Measurements from ENCODE around the gene MAD1L1.

The MAD1L1 gene

GRCh38 chr7:2101630-2102374, 130.9 kb downstream of the MAD1L1 start:
- Histone ChIP-seq H3K9me3 (ENCODE audit: control insufficient read depth, insufficient read depth, low read depth, low read length) (no peaks in the 10 kb centered on the region), H3K4me3 (ENCODE audit: low read depth, low read length) (no peak overlapping the region), H3K36me3 (ENCODE audit: control insufficient read depth in 2 of 2, insufficient read depth in 1 of 2, low read length in 2 of 2) (no peaks in the 10 kb centered on the region), H3K4me1 (ENCODE audit: control insufficient read depth, insufficient read depth, low read length) (no peaks in the 10 kb centered on the region), H3K27ac (ENCODE audit: extremely low read depth, low read depth, low read length) (no peak overlapping the region)
- CTCF ChIA-PET = no interaction called here
- TF ChIP-seq ZNF10 (tag by site-specific recombination; IDR thresholded peaks at IDR 0.05) (peak; percentile 25; the same call in 1 of the 2 replicates), ZNF571 (tag by site-specific recombination; IDR thresholded peaks at IDR 0.05) (no peak)
- POLR2A ChIA-PET = no interaction called here

- CTCF ChIA-PET = interaction anchor here (0.7 kb wide), 1 partner anchor 248 kb away, joined by 3 read pairs; no protein-coding TSS in a partner anchor
- H3K27ac ChIP-seq (ENCODE audit: extremely low read depth, low read depth, low read length) = no peak overlapping the region
- no peak for TF ChIP-seq ZNF629 (tag by site-specific recombination; IDR thresholded peaks at IDR 0.05)
- no peak for TF ChIP-seq ZNF37A (tag by site-specific recombination; IDR thresholded peaks at IDR 0.05)
- no peak for TF ChIP-seq PRDM6 (tag by site-specific recombination; IDR thresholded peaks at IDR 0.05)
- no peak for TF ChIP-seq ZNF791 (tag by site-specific recombination; IDR thresholded peaks at IDR 0.05)
- TF ChIP-seq PRDM1 (tag by site-specific recombination; IDR thresholded peaks at IDR 0.05) = no peak
- TF ChIP-seq BCL11B (tag by site-specific recombination; IDR thresholded peaks at IDR 0.05; ENCODE audit: low read depth) = no peak
- TF ChIP-seq ZNF660 (tag by site-specific recombination; IDR thresholded peaks at IDR 0.05) = no peak
- TF ChIP-seq ZNF121 (tag by site-specific recombination; IDR thresholded peaks at IDR 0.05) = no peak
- TF ChIP-seq ZBTB17 (tag by site-specific recombination; IDR thresholded peaks at IDR 0.05) = no peak
- no peak for TF ChIP-seq ZNF549 (tag by site-specific recombination; IDR thresholded peaks at IDR 0.05)
- TF ChIP-seq SP3 (tag by site-specific recombination; IDR thresholded peaks at IDR 0.05) = no peak
- TF ChIP-seq ZEB2 (tag by site-specific recombination; IDR thresholded peaks at IDR 0.05) = no peak
- TF ChIP-seq ZNF335 (tag by site-specific recombination; conservative IDR thresholded peaks at IDR 0.05) = no peak
- TF ChIP-seq ZNF155 (tag by site-specific recombination; IDR thresholded peaks at IDR 0.05) = no peak
- no peak for TF ChIP-seq ZNF18 (tag by site-specific recombination; IDR thresholded peaks at IDR 0.05)
- TF ChIP-seq KLF8 (tag by site-specific recombination; IDR thresholded peaks at IDR 0.05) = no peak
- no peak for TF ChIP-seq FEZF1 (tag by site-specific recombination; IDR thresholded peaks at IDR 0.05)
- no peak for TF ChIP-seq ZBTB7A (tag by site-specific recombination; IDR thresholded peaks at IDR 0.05; ENCODE audit: low read depth)
- TF ChIP-seq ZSCAN30 (tag by site-specific recombination; IDR thresholded peaks at IDR 0.05) = no peak
- POLR2A ChIA-PET = no interaction called here
- H3K9me3 ChIP-seq (ENCODE audit: control insufficient read depth, insufficient read depth, low read depth, low read length) = no peaks in the 10 kb centered on the region
- no peak overlapping the region for H3K4me3 ChIP-seq (ENCODE audit: low read depth, low read length)
- H3K4me1 ChIP-seq (ENCODE audit: control insufficient read depth, insufficient read depth, low read length) = no peaks in the 10 kb centered on the region
- no peaks in the 10 kb centered on the region for H3K36me3 ChIP-seq (ENCODE audit: control insufficient read depth in 2 of 2, insufficient read depth in 1 of 2, low read length in 2 of 2)
Measured at GRCh38 chr7:2100278-2101208, 132.2 kb downstream of the MAD1L1 start.

All from HEK293 (cell line).